Measurements from ENCODE around the gene MRGPRF.

MRGPRF gene

GRCh38 chr11:68989936-68990606 lies 23.0 kb downstream of the MRGPRF start:
- DNase-seq (ENCODE audit: insufficient read length, low spot score) (no peak), FAIRE-seq (no peak)
- no peak for TF ChIP-seq CTCF (IDR thresholded peaks at IDR 0.05; ENCODE audit: insufficient read depth, missing control alignments)

GRCh38 chr11:68988491-68988890 lies 24.6 kb downstream of the MRGPRF start:
- FAIRE-seq (no peak), DNase-seq (ENCODE audit: insufficient read length, low spot score) (no peak)
- no peak for TF ChIP-seq CTCF (IDR thresholded peaks at IDR 0.05; ENCODE audit: insufficient read depth, missing control alignments)

- FAIRE-seq: no peak
- DNase-seq (ENCODE audit: insufficient read length, low spot score): no peak
- no peak for TF ChIP-seq CTCF (IDR thresholded peaks at IDR 0.05; ENCODE audit: insufficient read depth, missing control alignments)
Measured at GRCh38 chr11:68987211-68987610, 25.8 kb downstream of the MRGPRF start.

GRCh38 chr11:68983801-68984200 lies 29.2 kb downstream of the MRGPRF start:
- no peak for FAIRE-seq
- DNase-seq (ENCODE audit: insufficient read length, low spot score): no peak
- no peak for TF ChIP-seq CTCF (IDR thresholded peaks at IDR 0.05; ENCODE audit: insufficient read depth, missing control alignments)

- DNase-seq (ENCODE audit: insufficient read length, low spot score): no peak
Measured at GRCh38 chr11:68982134-68982533, 30.9 kb downstream of the MRGPRF start.

GRCh38 chr11:68980776-68981065 lies 32.3 kb downstream of the MRGPRF start, which contains the start of gene MRGPRD:
MRGPRD (minus strand) TSS chr11:68980986; CDS start chr11:68980986, 0 bp downstream.
- DNase-seq (ENCODE audit: insufficient read length, low spot score) (no peak), FAIRE-seq (no peak)
- no peak for TF ChIP-seq CTCF (IDR thresholded peaks at IDR 0.05; ENCODE audit: insufficient read depth, missing control alignments)

More at GRCh38 chr11:68982134-68982533, 30.9 kb downstream of the MRGPRF start:
- no peak for FAIRE-seq
- TF ChIP-seq CTCF (IDR thresholded peaks at IDR 0.05; ENCODE audit: insufficient read depth, missing control alignments): no peak

GRCh38 chr11:68979931-68980775 lies 32.9 kb downstream of the MRGPRF start:
- DNase-seq (ENCODE audit: insufficient read length, low spot score) (no peak), FAIRE-seq (no peak)
- TF ChIP-seq CTCF (IDR thresholded peaks at IDR 0.05; ENCODE audit: insufficient read depth, missing control alignments): no peak
